ENCODE data around the gene ATP2A3.
A peak's percentile ranks its signal among the peaks of the same experiment; 100 is the strongest.

ATP2A3 gene

GRCh38 chr17:3960764-3961163, 3.5 kb downstream of the ATP2A3 start:
- H3K27me3 ChIP-seq (ENCODE audit: insufficient read depth, low read length, poor library complexity, severe bottlenecking): no peaks in the 10 kb centered on the region
- peaks cover 78% of the 10 kb centered on the region for H3K79me2 ChIP-seq (ENCODE audit: insufficient read depth, low read length)
- peaks cover 19% of the 10 kb centered on the region; the same call in 1 of the 2 replicates for H3K36me3 ChIP-seq (ENCODE audit: insufficient read depth, low read length)
- H3K4me2 ChIP-seq (ENCODE audit: low read depth, low read length, poor library complexity, severe bottlenecking): peak overlapping the region; percentile 98
- H3F3A ChIP-seq (ENCODE audit: low read depth): peaks cover 7% of the 10 kb centered on the region; the same call in 1 of the 2 replicates
- peaks cover 62% of the 10 kb centered on the region for H3K4me1 ChIP-seq (ENCODE audit: insufficient read depth, low read length, poor library complexity, severe bottlenecking)
- no peaks in the 10 kb centered on the region for H3K9me3 ChIP-seq (ENCODE audit: insufficient read depth, low read depth, low read length)
- H2AFZ ChIP-seq (ENCODE audit: low read length): no peak overlapping the region
- no peak for TF ChIP-seq CTCF (conservative IDR thresholded peaks at IDR 0.05; ENCODE audit: low read length)
- TF ChIP-seq EZH2phosphoT487 (IDR thresholded peaks at IDR 0.05; ENCODE audit: borderline replicate concordance): no peak
- peak overlapping the region; percentile 93 for H3K4me3 ChIP-seq (ENCODE audit: low read length, poor library complexity, severe bottlenecking)
- H3K9ac ChIP-seq (ENCODE audit: low read depth, low read length, poor library complexity, severe bottlenecking): peak overlapping the region; percentile 97
- H4K20me1 ChIP-seq (ENCODE audit: insufficient read depth, low read length, poor library complexity, severe bottlenecking): peaks cover 65% of the 10 kb centered on the region
- no peaks in the 10 kb centered on the region for H3K9me2 ChIP-seq (replicated peaks; ENCODE audit: low read depth, low read length)

GRCh38 chr17:3959921-3960601, 4.2 kb downstream of the ATP2A3 start:
- no peak for TF ChIP-seq CTCF (conservative IDR thresholded peaks at IDR 0.05; ENCODE audit: low read length)
- TF ChIP-seq EZH2phosphoT487 (IDR thresholded peaks at IDR 0.05; ENCODE audit: borderline replicate concordance): no peak
- no peaks in the 10 kb centered on the region for H3K9me2 ChIP-seq (replicated peaks; ENCODE audit: low read depth, low read length)
- H3K4me3 ChIP-seq (ENCODE audit: low read length, poor library complexity, severe bottlenecking): peak overlapping the region; percentile 93
- peaks cover 69% of the 10 kb centered on the region for H4K20me1 ChIP-seq (ENCODE audit: insufficient read depth, low read length, poor library complexity, severe bottlenecking)
- H3K36me3 ChIP-seq (ENCODE audit: insufficient read depth, low read length): peaks cover 19% of the 10 kb centered on the region; the same call in 1 of the 2 replicates
- H3K4me2 ChIP-seq (ENCODE audit: low read depth, low read length, poor library complexity, severe bottlenecking): peak overlapping the region; percentile 98
- no peaks in the 10 kb centered on the region for H3K27me3 ChIP-seq (ENCODE audit: insufficient read depth, low read length, poor library complexity, severe bottlenecking)
- no peak overlapping the region for H2AFZ ChIP-seq (ENCODE audit: low read length)
- H3K9me3 ChIP-seq (ENCODE audit: insufficient read depth, low read depth, low read length): no peaks in the 10 kb centered on the region
- 0 out of 2 replicates have a peak, but pooled peaks cover 2% of the 10 kb centered on the region for H3F3A ChIP-seq (ENCODE audit: low read depth)
- H3K9ac ChIP-seq (ENCODE audit: low read depth, low read length, poor library complexity, severe bottlenecking): peak overlapping the region; percentile 97
- peaks cover 85% of the 10 kb centered on the region for H3K79me2 ChIP-seq (ENCODE audit: insufficient read depth, low read length)
- peaks cover 58% of the 10 kb centered on the region for H3K4me1 ChIP-seq (ENCODE audit: insufficient read depth, low read length, poor library complexity, severe bottlenecking)

- peaks cover 92% of the 10 kb centered on the region for H3K79me2 ChIP-seq (ENCODE audit: insufficient read depth, low read length)
- H3K4me1 ChIP-seq (ENCODE audit: insufficient read depth, low read length, poor library complexity, severe bottlenecking): peaks cover 53% of the 10 kb centered on the region
- H3K36me3 ChIP-seq (ENCODE audit: insufficient read depth, low read length): peaks cover 19% of the 10 kb centered on the region; the same call in 1 of the 2 replicates
- H3K9me3 ChIP-seq (ENCODE audit: insufficient read depth, low read depth, low read length): no peaks in the 10 kb centered on the region
- H3F3A ChIP-seq (ENCODE audit: low read depth): no peaks in the 10 kb centered on the region
- peaks cover 74% of the 10 kb centered on the region for H4K20me1 ChIP-seq (ENCODE audit: insufficient read depth, low read length, poor library complexity, severe bottlenecking)
- TF ChIP-seq EZH2phosphoT487 (IDR thresholded peaks at IDR 0.05; ENCODE audit: borderline replicate concordance) (no peak), CTCF (conservative IDR thresholded peaks at IDR 0.05; ENCODE audit: low read length) (no peak)
- H3K4me3 ChIP-seq (ENCODE audit: low read length, poor library complexity, severe bottlenecking): peak overlapping the region; percentile 93
- no peak overlapping the region for H2AFZ ChIP-seq (ENCODE audit: low read length)
- H3K9ac ChIP-seq (ENCODE audit: low read depth, low read length, poor library complexity, severe bottlenecking): peak overlapping the region; percentile 97
- no peaks in the 10 kb centered on the region for H3K9me2 ChIP-seq (replicated peaks; ENCODE audit: low read depth, low read length)
- H3K4me2 ChIP-seq (ENCODE audit: low read depth, low read length, poor library complexity, severe bottlenecking): peak overlapping the region; percentile 98
- H3K27me3 ChIP-seq (ENCODE audit: insufficient read depth, low read length, poor library complexity, severe bottlenecking): no peaks in the 10 kb centered on the region
Observed at GRCh38 chr17:3959295-3959899, 4.8 kb downstream of the ATP2A3 start.
